HG03520 (cell line): ENCODE results near the gene MMP21.

Experiments used
- ATAC-seq: cut with Tn5 transposase; IDR thresholded peaks from one replicate; pipeline ENCODE4 v1.9.1; 2021; ENCODE audit warnings: mild to moderate bottlenecking, moderate library complexity; ENCODE audit not compliant: unreplicated experiment

Gene MMP21

GRCh38 chr10:125719173-125720001, 56.2 kb downstream of the MMP21 start, which contains the start of gene EDRF1:
EDRF1 (plus strand) TSS chr10:125719709; CDS start chr10:125719808, 99 bp downstream.
- peak; percentile 95 for ATAC-seq
